Lung (tissue), 12 donors: ENCODE results near the gene SH3BP2. TPM values are rescaled to one million over a fixed set of nuclear protein-coding genes. Genes with fewer than 3 reads are reported as not detected.
A peak's percentile ranks its signal among the peaks of the same experiment; 100 is the strongest.

Source experiments
- ATAC-seq: fragments of 200-7000 bp; cut with Tn5 transposase; one replicate; pipeline ENCODE4 v1.9.1; 2020; ENCODE audit warnings: moderate number of reproducible peaks; ENCODE audit not compliant: insufficient read depth, low FRiP score
- DNase-seq, 3 donors: peaks; one replicate each; pipeline ENCODE4 v3.0.0-alpha.2; 2013 to 2017
- H3K27ac ChIP-seq, 2 donors: one replicate each; pipeline ENCODE4 v1.5.1; 2013; ENCODE audit warnings: mild to moderate bottlenecking in 2 of 2, moderate library complexity in 2 of 2, control low read depth in 1 of 2, inconsistent platforms in 1 of 2, low read depth in 1 of 2, low read length in 1 of 2
- H3K27me3 ChIP-seq, 3 donors: one replicate each; pipeline ENCODE4 v1.5.1; 2013; ENCODE audit warnings: low read length in 2 of 3; ENCODE audit not compliant: control insufficient read depth in 3 of 3, insufficient read depth in 3 of 3
- H3K36me3 ChIP-seq, 4 donors: one replicate each; pipeline ENCODE4 v1.5.1; 2013; ENCODE audit warnings: low read length in 4 of 4, mild to moderate bottlenecking in 1 of 4, moderate library complexity in 1 of 4; ENCODE audit not compliant: control insufficient read depth in 4 of 4, insufficient read depth in 4 of 4
- H3K4me1 ChIP-seq, 5 donors: one replicate each; pipeline ENCODE4 v1.5.1; 2013; ENCODE audit warnings: low read length in 5 of 5, mild to moderate bottlenecking in 2 of 5, moderate library complexity in 1 of 5; ENCODE audit not compliant: control insufficient read depth in 5 of 5, insufficient read depth in 5 of 5
- H3K4me3 ChIP-seq: one replicate; pipeline ENCODE4 v1.5.1; 2013; ENCODE audit warnings: mild to moderate bottlenecking, control low read depth, moderate library complexity
- H3K9ac ChIP-seq, 2 donors: one replicate each; pipeline ENCODE4 v1.5.1; 2013; ENCODE audit warnings: low read length in 2 of 2, control low read depth in 1 of 2; ENCODE audit not compliant: insufficient read depth in 1 of 2
- H3K9me3 ChIP-seq, 4 donors: one replicate each; pipeline ENCODE4 v1.5.1; 2013; ENCODE audit warnings: low read length in 3 of 4, mild to moderate bottlenecking in 1 of 4, moderate library complexity in 1 of 4; ENCODE audit not compliant: control insufficient read depth in 4 of 4, insufficient read depth in 3 of 4
- WGBS, 2 donors: extraction: QIAGEN DNeasy Blood & Tissue Kit; methylation state at CpG; one replicate each; pipeline ENCODE4 v1.1.7; 2013; 5-methylcytosine and 5-hydroxymethylcytosine counted together
- polyA plus RNA-seq, 2 donors: library from polyadenylated mRNA; stranded (reverse); fragments of 200-250 nt; gene quantifications; one replicate each; pipeline ENCODE4 v1.2.1, GENCODE V29; 2013
- total RNA-seq, 2 donors: library from RNA; depleted of rRNA in 1 of 2; stranded (reverse); fragments of >200 nt in 1 of 2; gene quantifications; one replicate each; pipeline ENCODE4 v1.2.1, GENCODE V29; 2014 to 2021
- TF ChIP-seq, protein P1 (sequence below): IDR thresholded peaks from 2 replicates; pipeline ENCODE4 v1.5.1; 2012; ENCODE audit warnings: mild to moderate bottlenecking; ENCODE audit errors: control extremely low read depth, extremely low read depth
- donor health status: control.
- donor health status: control.
- donor health status: Bipolar disorder and iron deficiency.
- donor health status: healthy.
- donor health status: DM: yes; HTN: yes; CAD: no.

The SH3BP2 gene
- total and polyA plus RNA-seq, 4 donors = 49.9 to 117 (median 79.8) TPM

DNA sequence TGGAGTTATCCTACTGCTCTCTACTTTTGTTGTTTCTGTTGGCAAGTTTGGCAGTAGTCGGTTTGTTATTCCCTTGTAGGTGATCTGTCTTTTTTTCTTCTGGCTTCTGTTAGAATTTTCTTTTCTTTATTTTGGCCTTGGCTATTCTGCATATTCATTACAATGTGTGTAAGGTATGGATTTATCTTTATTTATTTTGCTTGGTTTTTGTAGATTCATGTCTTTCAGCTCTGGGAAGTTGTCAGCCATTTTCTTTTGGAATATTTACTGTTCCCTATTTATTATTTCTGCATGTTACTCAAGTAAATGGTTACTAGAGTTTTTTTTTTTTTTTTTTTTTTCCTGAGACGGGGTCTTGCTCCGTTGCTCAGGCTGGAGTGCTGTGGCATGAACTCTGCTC, 63.4 kb downstream of the SH3BP2 start:
- ATAC-seq = no peak
- 95 to 96% methylated on average over 3 of the region's 3 CpGs for WGBS, 2 donors
- TF ChIP-seq, protein P1, sequence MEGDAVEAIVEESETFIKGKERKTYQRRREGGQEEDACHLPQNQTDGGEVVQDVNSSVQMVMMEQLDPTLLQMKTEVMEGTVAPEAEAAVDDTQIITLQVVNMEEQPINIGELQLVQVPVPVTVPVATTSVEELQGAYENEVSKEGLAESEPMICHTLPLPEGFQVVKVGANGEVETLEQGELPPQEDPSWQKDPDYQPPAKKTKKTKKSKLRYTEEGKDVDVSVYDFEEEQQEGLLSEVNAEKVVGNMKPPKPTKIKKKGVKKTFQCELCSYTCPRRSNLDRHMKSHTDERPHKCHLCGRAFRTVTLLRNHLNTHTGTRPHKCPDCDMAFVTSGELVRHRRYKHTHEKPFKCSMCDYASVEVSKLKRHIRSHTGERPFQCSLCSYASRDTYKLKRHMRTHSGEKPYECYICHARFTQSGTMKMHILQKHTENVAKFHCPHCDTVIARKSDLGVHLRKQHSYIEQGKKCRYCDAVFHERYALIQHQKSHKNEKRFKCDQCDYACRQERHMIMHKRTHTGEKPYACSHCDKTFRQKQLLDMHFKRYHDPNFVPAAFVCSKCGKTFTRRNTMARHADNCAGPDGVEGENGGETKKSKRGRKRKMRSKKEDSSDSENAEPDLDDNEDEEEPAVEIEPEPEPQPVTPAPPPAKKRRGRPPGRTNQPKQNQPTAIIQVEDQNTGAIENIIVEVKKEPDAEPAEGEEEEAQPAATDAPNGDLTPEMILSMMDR = no peak

DNA sequence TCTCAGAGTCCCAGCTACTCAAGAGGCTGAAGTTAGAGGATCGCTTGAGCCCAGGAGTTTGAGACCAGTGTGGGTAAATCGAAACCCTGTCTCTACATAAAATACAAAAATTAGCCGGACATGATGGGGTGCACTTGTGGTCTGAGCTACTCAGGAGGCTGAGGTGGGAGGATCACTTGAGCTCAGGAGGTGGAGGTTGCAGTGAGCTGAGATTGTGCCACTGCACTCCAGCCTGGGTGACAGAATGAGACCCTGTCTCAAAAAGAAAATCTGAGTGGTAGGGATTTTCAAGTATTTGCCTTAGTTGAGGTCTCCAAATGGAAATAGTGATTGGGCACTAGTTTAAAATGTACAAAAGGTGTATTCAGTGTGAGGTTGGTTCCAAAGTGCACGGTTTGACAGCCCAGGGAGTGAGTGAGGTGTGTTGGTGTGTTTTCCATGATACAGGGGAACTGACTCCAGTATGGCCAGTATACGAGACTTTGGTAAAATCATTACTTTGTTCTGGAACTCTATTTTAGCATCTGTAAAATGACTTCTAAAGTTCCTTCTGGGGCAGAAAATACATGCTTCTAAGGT, 64.6 kb downstream of the SH3BP2 start:
- no peaks in the 10 kb centered on the region for H3K9me3 ChIP-seq
- no peak overlapping the region for H3K27ac ChIP-seq
- peaks cover 0 to 12% (median 6%) of the 10 kb centered on the region in 4 donors for H3K36me3 ChIP-seq
- no peak overlapping the region for H3K4me3 ChIP-seq
- TF ChIP-seq, protein P1 = no peak
- no peak overlapping the region for H3K9ac ChIP-seq
- H3K27me3 ChIP-seq = no peaks in the 10 kb centered on the region
- WGBS, 2 donors = 94 to 95% methylated on average over 5 of the region's 5 CpGs
- no peak for DNase-seq
- ATAC-seq = no peak
- peaks cover 18 to 49% (median 29%) of the 10 kb centered on the region in 5 donors for H3K4me1 ChIP-seq

More for the DNA sequence above, 63.4 kb downstream of the SH3BP2 start:
- Histone ChIP-seq H3K27me3 (no peaks in the 10 kb centered on the region), H3K27ac (no peak overlapping the region), H3K4me1 (peaks cover 13 to 48% (median 31%) of the 10 kb centered on the region in 5 donors), H3K36me3 (peaks cover 0 to 12% (median 6%) of the 10 kb centered on the region in 4 donors), H3K9me3 (no peaks in the 10 kb centered on the region), H3K9ac (no peak overlapping the region), H3K4me3 (no peak overlapping the region)
- no peak for DNase-seq

DNA sequence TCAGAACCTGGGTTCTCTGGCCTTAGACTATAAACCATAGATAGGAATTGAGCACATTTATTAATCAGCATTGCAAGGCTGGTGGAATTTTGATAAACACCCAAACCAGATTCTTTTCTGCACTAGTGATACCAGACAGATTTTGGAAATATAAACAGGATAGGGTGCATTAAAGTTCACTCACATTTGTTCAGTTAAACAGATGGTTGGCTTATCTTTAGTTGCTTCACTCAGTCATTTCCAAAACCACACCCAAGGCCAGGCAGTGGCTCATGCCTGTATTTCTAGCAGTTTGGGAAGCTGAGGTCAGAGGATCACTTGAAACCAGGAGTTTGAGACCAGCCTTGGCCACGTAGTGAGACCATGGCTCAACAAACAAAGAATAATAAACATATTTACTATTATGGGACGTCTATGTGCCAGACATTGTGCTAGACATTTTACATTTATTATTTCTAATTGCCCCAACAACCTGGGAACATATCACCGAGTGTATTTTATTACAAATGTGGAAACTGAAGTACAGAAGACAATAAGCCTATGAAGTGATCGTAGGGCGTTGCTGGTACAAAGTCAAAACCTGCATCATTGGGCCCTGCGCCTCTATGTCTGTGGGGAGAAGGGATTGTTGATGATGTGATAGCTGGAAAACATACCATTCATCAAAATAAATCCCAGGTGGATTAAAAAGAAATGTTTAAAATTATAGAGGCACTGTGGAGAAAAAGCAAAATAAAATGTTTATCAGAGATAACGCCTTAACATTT, 65.7 kb downstream of the SH3BP2 start:
- peak; percentile 20 for ATAC-seq
- Histone ChIP-seq H3K27ac (peak overlapping the region; percentile 49 to 56), H3K9ac (no peak overlapping the region), H3K36me3 (peaks cover 0 to 12% (median 6%) of the 10 kb centered on the region in 4 donors), H3K27me3 (no peaks in the 10 kb centered on the region), H3K4me3 (no peak overlapping the region), H3K4me1 (peaks cover 20 to 52% (median 32%) of the 10 kb centered on the region in 5 donors), H3K9me3 (no peaks in the 10 kb centered on the region)
- WGBS, 2 donors = 63 to 71% methylated on average over 7 of the region's 7 CpGs
- DNase-seq = no peak
- TF ChIP-seq, protein P1 = no peak
